Measurements from ENCODE around the gene SDF4.

Gene SDF4

DNA sequence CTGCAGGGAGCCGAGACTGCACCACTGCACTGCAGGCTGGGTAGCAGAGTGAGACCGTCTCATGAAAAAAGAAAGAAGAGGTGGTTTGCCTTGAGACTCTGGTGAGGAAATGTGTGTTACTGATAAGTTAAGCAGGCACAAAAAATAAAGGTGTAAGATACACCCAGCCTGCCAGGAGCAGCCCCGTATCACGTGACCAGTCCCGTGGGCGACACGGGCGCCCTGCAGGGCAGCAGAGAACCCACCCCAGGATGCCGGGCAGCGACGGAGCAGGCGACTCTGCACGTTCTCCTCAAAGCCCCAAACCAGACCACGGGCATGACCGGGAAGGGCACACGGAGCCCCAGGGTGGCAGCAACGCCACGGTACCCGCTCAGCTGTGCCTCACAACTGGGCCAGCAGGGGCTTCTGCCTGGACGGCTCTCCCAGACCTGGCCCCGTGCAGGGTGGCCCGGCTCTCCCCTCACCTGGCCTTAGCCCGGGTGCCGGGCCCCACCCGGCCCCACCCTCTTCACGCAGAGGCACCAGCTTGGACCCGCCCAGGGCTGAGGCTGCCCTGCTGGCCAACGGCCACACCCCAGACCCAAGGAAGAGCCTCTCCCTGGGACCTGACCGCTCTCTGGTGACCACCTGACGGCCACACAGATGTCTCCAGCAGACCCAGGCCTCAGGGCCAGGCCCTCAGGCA lies 9.8 kb downstream of the SDF4 start:
- no peaks in the 10 kb centered on the region for H3K27me3 ChIP-seq (ENCODE audit: control insufficient read depth, insufficient read depth, low read length, poor library complexity, severe bottlenecking)
- no peaks in the 10 kb centered on the region for H3K9me3 ChIP-seq (ENCODE audit: control insufficient read depth, low read length)
- no peak overlapping the region for H3K27ac ChIP-seq (ENCODE audit: insufficient read depth, low read depth, low read length, poor library complexity, severe bottlenecking)
- H3K4me3 ChIP-seq (ENCODE audit: insufficient read depth, low read depth, low read length): no peak overlapping the region
- peaks cover 18% of the 10 kb centered on the region for H3K36me3 ChIP-seq (ENCODE audit: control insufficient read depth, insufficient read depth, low read length)
- H3K4me1 ChIP-seq (ENCODE audit: control insufficient read depth, insufficient read depth, low read length): no peaks in the 10 kb centered on the region
- WGBS, 2 experiments: 96% methylated on average over 30 of the region's 30 CpGs

- Histone ChIP-seq H3K4me1 (ENCODE audit: control insufficient read depth, insufficient read depth, low read length) (no peaks in the 10 kb centered on the region), H3K27me3 (ENCODE audit: control insufficient read depth, insufficient read depth, low read length, poor library complexity, severe bottlenecking) (no peaks in the 10 kb centered on the region), H3K27ac (ENCODE audit: insufficient read depth, low read depth, low read length, poor library complexity, severe bottlenecking) (no peak overlapping the region), H3K9me3 (ENCODE audit: control insufficient read depth, low read length) (no peaks in the 10 kb centered on the region), H3K36me3 (ENCODE audit: control insufficient read depth, insufficient read depth, low read length) (peaks cover 20% of the 10 kb centered on the region), H3K4me3 (ENCODE audit: insufficient read depth, low read depth, low read length) (no peak overlapping the region)
- 91 to 92% methylated on average over 24 of the region's 24 CpGs for WGBS, 2 experiments
Measured at GRCh38 chr1:1220197-1220596, 11.6 kb downstream of the SDF4 start.

DNA sequence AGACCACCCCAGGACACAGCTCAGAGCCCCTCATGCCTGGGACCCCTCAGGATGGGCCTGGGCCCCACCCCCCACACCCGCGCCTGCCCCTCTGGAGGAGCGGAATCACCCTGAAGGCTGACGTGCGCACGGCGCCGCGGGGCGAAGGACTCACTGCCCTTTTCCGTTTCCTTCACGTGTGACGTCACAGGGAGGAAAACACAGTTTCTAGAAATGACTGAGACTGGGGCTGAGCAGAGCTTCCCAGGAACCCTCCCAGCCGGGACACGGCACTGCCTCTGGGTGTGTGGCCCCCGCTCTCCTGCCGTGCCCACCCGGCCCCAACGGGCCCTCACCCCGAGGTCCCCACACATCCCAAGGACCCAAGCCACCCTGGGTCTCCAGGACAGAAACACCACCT lies 12.5 kb downstream of the SDF4 start:
- no peak overlapping the region for H3K4me3 ChIP-seq (ENCODE audit: insufficient read depth, low read depth, low read length)
- no peaks in the 10 kb centered on the region for H3K27me3 ChIP-seq (ENCODE audit: control insufficient read depth, insufficient read depth, low read length, poor library complexity, severe bottlenecking)
- no peak overlapping the region for H3K27ac ChIP-seq (ENCODE audit: insufficient read depth, low read depth, low read length, poor library complexity, severe bottlenecking)
- peaks cover 20% of the 10 kb centered on the region for H3K36me3 ChIP-seq (ENCODE audit: control insufficient read depth, insufficient read depth, low read length)
- 96% methylated on average over 20 of the region's 20 CpGs for WGBS, 2 experiments
- no peaks in the 10 kb centered on the region for H3K4me1 ChIP-seq (ENCODE audit: control insufficient read depth, insufficient read depth, low read length)
- no peaks in the 10 kb centered on the region for H3K9me3 ChIP-seq (ENCODE audit: control insufficient read depth, low read length)

GRCh38 chr1:1218524-1219200 lies 13.1 kb downstream of the SDF4 start:
- H3K4me3 ChIP-seq (ENCODE audit: insufficient read depth, low read depth, low read length): no peak overlapping the region
- H3K4me1 ChIP-seq (ENCODE audit: control insufficient read depth, insufficient read depth, low read length): no peaks in the 10 kb centered on the region
- no peaks in the 10 kb centered on the region for H3K9me3 ChIP-seq (ENCODE audit: control insufficient read depth, low read length)
- H3K36me3 ChIP-seq (ENCODE audit: control insufficient read depth, insufficient read depth, low read length): peaks cover 20% of the 10 kb centered on the region
- no peak overlapping the region for H3K27ac ChIP-seq (ENCODE audit: insufficient read depth, low read depth, low read length, poor library complexity, severe bottlenecking)
- WGBS, 2 experiments: 94 to 96% methylated on average over 36 of the region's 36 CpGs
- no peaks in the 10 kb centered on the region for H3K27me3 ChIP-seq (ENCODE audit: control insufficient read depth, insufficient read depth, low read length, poor library complexity, severe bottlenecking)

DNA sequence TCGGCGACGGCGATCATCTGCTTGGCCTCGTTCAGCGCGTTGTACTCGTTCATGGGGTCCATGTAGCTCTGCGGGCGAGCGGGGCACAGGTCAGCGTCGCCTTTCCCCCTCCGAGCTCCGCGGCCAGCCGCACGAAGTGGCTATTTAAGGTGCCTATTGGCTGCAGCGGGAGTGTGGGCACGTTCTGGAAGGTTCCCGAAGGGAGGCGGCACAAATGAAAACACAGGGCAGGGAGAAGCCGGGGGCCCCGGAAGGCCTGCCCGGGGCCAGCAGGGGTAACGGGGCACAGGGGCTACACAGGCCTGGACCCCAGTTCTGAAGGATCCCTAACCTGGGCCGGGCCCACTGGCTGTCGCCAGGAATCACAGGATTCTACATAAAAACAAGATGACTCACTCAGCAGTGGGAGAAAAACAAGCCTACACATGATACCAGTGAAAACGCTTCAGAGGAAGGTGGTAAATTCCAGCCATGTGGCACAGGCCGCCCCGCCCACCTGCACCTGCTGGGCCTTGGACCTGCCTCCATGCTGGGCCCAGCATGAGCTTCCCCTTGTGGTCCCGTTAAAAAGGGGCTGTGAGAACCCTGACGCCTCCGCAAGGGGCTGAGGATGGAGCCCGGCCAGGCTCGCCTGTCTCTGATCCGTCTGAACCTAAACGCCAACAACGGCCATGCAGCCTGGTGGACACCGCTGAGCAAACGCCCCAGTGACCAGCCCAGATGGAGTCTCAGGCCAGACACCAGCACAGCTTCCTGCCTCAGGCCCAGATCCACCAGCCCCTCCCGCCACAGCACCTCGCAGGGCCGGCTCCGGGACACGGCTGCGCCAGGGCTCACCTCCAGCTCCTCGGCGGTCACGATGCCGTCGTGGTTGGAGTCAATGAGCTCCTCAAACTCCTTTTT lies 13.9 kb downstream of the SDF4 start:
- Histone ChIP-seq H3K4me3 (ENCODE audit: insufficient read depth, low read depth, low read length) (no peak overlapping the region), H3K4me1 (ENCODE audit: control insufficient read depth, insufficient read depth, low read length) (no peaks in the 10 kb centered on the region), H3K36me3 (ENCODE audit: control insufficient read depth, insufficient read depth, low read length) (peaks cover 15% of the 10 kb centered on the region), H3K27ac (ENCODE audit: insufficient read depth, low read depth, low read length, poor library complexity, severe bottlenecking) (no peak overlapping the region), H3K27me3 (ENCODE audit: control insufficient read depth, insufficient read depth, low read length, poor library complexity, severe bottlenecking) (no peaks in the 10 kb centered on the region), H3K9me3 (ENCODE audit: control insufficient read depth, low read length) (no peaks in the 10 kb centered on the region)
- 93 to 94% methylated on average over 52 of the region's 52 CpGs for WGBS, 2 experiments

- Histone ChIP-seq H3K9me3 (ENCODE audit: control insufficient read depth, low read length) (no peaks in the 10 kb centered on the region), H3K4me3 (ENCODE audit: insufficient read depth, low read depth, low read length) (no peak overlapping the region), H3K4me1 (ENCODE audit: control insufficient read depth, insufficient read depth, low read length) (no peaks in the 10 kb centered on the region), H3K27ac (ENCODE audit: insufficient read depth, low read depth, low read length, poor library complexity, severe bottlenecking) (no peak overlapping the region), H3K36me3 (ENCODE audit: control insufficient read depth, insufficient read depth, low read length) (peaks cover 14% of the 10 kb centered on the region), H3K27me3 (ENCODE audit: control insufficient read depth, insufficient read depth, low read length, poor library complexity, severe bottlenecking) (no peaks in the 10 kb centered on the region)
- 96 to 97% methylated on average over 74 of the region's 74 CpGs for WGBS, 2 experiments
Measured at GRCh38 chr1:1216770-1217620, 14.8 kb downstream of the SDF4 start.

- no peaks in the 10 kb centered on the region for H3K9me3 ChIP-seq (ENCODE audit: control insufficient read depth, low read length)
- no peaks in the 10 kb centered on the region for H3K27me3 ChIP-seq (ENCODE audit: control insufficient read depth, insufficient read depth, low read length, poor library complexity, severe bottlenecking)
- H3K36me3 ChIP-seq (ENCODE audit: control insufficient read depth, insufficient read depth, low read length): peaks cover 12% of the 10 kb centered on the region
- 94 to 95% methylated on average over 21 of the region's 21 CpGs for WGBS, 2 experiments
- H3K4me3 ChIP-seq (ENCODE audit: insufficient read depth, low read depth, low read length): no peak overlapping the region
- H3K27ac ChIP-seq (ENCODE audit: insufficient read depth, low read depth, low read length, poor library complexity, severe bottlenecking): no peak overlapping the region
- no peaks in the 10 kb centered on the region for H3K4me1 ChIP-seq (ENCODE audit: control insufficient read depth, insufficient read depth, low read length)
Measured at GRCh38 chr1:1215881-1216605, 15.8 kb downstream of the SDF4 start.

- Histone ChIP-seq H3K4me3 (ENCODE audit: insufficient read depth, low read depth, low read length) (no peak overlapping the region), H3K4me1 (ENCODE audit: control insufficient read depth, insufficient read depth, low read length) (no peaks in the 10 kb centered on the region), H3K9me3 (ENCODE audit: control insufficient read depth, low read length) (no peaks in the 10 kb centered on the region), H3K27me3 (ENCODE audit: control insufficient read depth, insufficient read depth, low read length, poor library complexity, severe bottlenecking) (no peaks in the 10 kb centered on the region), H3K36me3 (ENCODE audit: control insufficient read depth, insufficient read depth, low read length) (peaks cover 12% of the 10 kb centered on the region), H3K27ac (ENCODE audit: insufficient read depth, low read depth, low read length, poor library complexity, severe bottlenecking) (no peak overlapping the region)
- WGBS, 2 experiments: 77 to 79% methylated on average over 11 of the region's 11 CpGs
Measured at GRCh38 chr1:1215080-1215676, 16.6 kb downstream of the SDF4 start.
